Fibroblast of lung (primary cell): ENCODE data around the gene LPIN2. TPM values are rescaled to one million over a fixed set of nuclear protein-coding genes. Genes with fewer than 3 reads are reported as not detected.

Experiments used
- DNase-seq, 2 donors: peaks; one replicate each; pipeline versions ENCODE4 v3.0.0 to v3.0.0-alpha.2; 2010; ENCODE audit warnings: low read depth in 2 of 2
- H2AFZ ChIP-seq: 2 replicates; pipeline ENCODE4 v1.5.1; 2012; ENCODE audit warnings: low read length, control low read depth, inconsistent platforms
- H3K27ac ChIP-seq: 2 replicates; pipeline ENCODE4 v1.5.1; 2011; ENCODE audit warnings: low read length, control low read depth; ENCODE audit not compliant: insufficient read depth
- H3K27me3 ChIP-seq: 2 replicates; pipeline ENCODE4 v1.5.1; 2011; ENCODE audit warnings: mild to moderate bottlenecking, low read length; ENCODE audit not compliant: control insufficient read depth, insufficient read depth
- H3K36me3 ChIP-seq: 2 replicates; pipeline ENCODE4 v1.5.1; 2011; ENCODE audit warnings: low read length; ENCODE audit not compliant: control insufficient read depth, insufficient read depth
- H3K4me1 ChIP-seq: 2 replicates; pipeline ENCODE4 v1.5.1; 2011; ENCODE audit warnings: low read length; ENCODE audit not compliant: control insufficient read depth, insufficient read depth; ENCODE audit errors: extremely low read depth
- H3K4me2 ChIP-seq: 2 replicates; pipeline ENCODE4 v1.5.1; 2011; ENCODE audit warnings: low read length, control low read depth; ENCODE audit not compliant: insufficient read depth; ENCODE audit errors: extremely low read depth
- H3K4me3 ChIP-seq, 4 experiments: fragments of 200-600 bp in 1 of 4; sonication (generic) in 1 of 4; replicated peaks in 1 of 4; 2 replicates each; pipeline ENCODE4 v1.5.1; 2011 to 2016; ENCODE audit warnings: low read length in 4 of 4, low read depth in 3 of 4, mild to moderate bottlenecking in 3 of 4, control low read depth in 2 of 4, inconsistent platforms in 1 of 4, mixed read lengths in 1 of 4; ENCODE audit not compliant: insufficient read depth in 1 of 4; ENCODE audit errors: control extremely low read depth in 1 of 4
- H3K79me2 ChIP-seq: 2 replicates; pipeline ENCODE4 v1.5.1; 2012; ENCODE audit warnings: mild to moderate bottlenecking, low read length, inconsistent platforms; ENCODE audit not compliant: control insufficient read depth, insufficient read depth
- H3K9ac ChIP-seq: 2 replicates; pipeline ENCODE4 v1.5.1; 2011; ENCODE audit warnings: mild to moderate bottlenecking, low read length, control low read depth; ENCODE audit not compliant: insufficient read depth
- H3K9me3 ChIP-seq: 2 replicates; pipeline ENCODE4 v1.5.1; 2012; ENCODE audit warnings: low read depth, low read length; ENCODE audit not compliant: control insufficient read depth, insufficient read depth
- H4K20me1 ChIP-seq: 2 replicates; pipeline ENCODE4 v1.5.1; 2011; ENCODE audit warnings: low read length; ENCODE audit not compliant: control insufficient read depth, insufficient read depth; ENCODE audit errors: extremely low read depth
- EZH2 ChIP-seq: IDR thresholded peaks from 2 replicates; pipeline ENCODE4 v1.5.1; 2012; ENCODE audit warnings: low read length, control low read depth, mild to moderate bottlenecking; ENCODE audit errors: missing control alignments
- polyA plus RNA-seq, 2 donors: library from polyadenylated mRNA; depleted of rRNA in 1 of 2; stranded (reverse) in 1 of 2; unstranded in 1 of 2; fragments of >200 nt; gene quantifications; 2 replicates each; pipeline ENCODE4 v1.2.1, GENCODE V29; 2011 to 2012; ENCODE audit warnings: missing spikeins in 1 of 2
- total RNA-seq: library from RNA; depleted of rRNA; stranded (reverse); fragments of >200 nt; gene quantifications from 2 replicates; pipeline ENCODE4 v1.2.1, GENCODE V29; 2014
- TF ChIP-seq, protein P1 (sequence below), 2 donors: IDR thresholded peaks in 1 of 2; conservative IDR thresholded peaks in 1 of 2; 1 replicate in 1 of 2; 2 replicates in 1 of 2; pipeline ENCODE4 v1.5.1; 2011 to 2012; ENCODE audit warnings: low read length in 2 of 2, control low read depth in 1 of 2, inconsistent platforms in 1 of 2, low read depth in 1 of 2, mild to moderate bottlenecking in 1 of 2

The LPIN2 gene
- total and polyA plus RNA-seq, 2 donors (not counting 1 experiment from before 2014, with no cell fraction given) = 51.0 to 58.1 TPM

DNA sequence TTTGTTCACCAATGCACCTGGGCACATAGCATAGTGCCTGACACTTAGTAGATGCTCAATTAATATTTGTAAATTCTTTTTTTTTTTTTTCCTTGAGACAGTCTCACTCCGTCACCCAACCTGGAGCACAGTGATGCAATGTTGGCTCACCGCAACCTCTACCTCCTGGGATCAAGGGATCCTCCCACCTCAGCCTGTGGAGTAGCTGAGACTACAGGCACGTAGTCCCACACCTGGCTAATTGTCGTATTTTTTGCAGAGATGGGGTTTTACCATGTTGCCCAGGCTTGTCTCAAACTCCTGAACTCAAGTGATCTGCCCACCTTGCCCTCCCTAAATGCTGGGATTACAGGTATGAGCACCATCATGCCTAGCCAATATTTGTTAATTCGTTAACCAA lies 23.2 kb upstream of the LPIN2 start:
- Histone ChIP-seq H3K4me2 (no peak overlapping the region), H4K20me1 (no peaks in the 10 kb centered on the region), H3K9me3 (no peaks in the 10 kb centered on the region), H3K36me3 (no peaks in the 10 kb centered on the region), H3K79me2 (no peaks in the 10 kb centered on the region), H3K27me3 (no peaks in the 10 kb centered on the region), H3K27ac (no peak overlapping the region), H3K9ac (no peak overlapping the region), H3K4me3 (no peak overlapping the region), H3K4me1 (no peaks in the 10 kb centered on the region), H2AFZ (no peak overlapping the region)
- TF ChIP-seq, protein P1, sequence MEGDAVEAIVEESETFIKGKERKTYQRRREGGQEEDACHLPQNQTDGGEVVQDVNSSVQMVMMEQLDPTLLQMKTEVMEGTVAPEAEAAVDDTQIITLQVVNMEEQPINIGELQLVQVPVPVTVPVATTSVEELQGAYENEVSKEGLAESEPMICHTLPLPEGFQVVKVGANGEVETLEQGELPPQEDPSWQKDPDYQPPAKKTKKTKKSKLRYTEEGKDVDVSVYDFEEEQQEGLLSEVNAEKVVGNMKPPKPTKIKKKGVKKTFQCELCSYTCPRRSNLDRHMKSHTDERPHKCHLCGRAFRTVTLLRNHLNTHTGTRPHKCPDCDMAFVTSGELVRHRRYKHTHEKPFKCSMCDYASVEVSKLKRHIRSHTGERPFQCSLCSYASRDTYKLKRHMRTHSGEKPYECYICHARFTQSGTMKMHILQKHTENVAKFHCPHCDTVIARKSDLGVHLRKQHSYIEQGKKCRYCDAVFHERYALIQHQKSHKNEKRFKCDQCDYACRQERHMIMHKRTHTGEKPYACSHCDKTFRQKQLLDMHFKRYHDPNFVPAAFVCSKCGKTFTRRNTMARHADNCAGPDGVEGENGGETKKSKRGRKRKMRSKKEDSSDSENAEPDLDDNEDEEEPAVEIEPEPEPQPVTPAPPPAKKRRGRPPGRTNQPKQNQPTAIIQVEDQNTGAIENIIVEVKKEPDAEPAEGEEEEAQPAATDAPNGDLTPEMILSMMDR (conservative IDR thresholded peaks at IDR 0.05 in 1 of 2, IDR thresholded peaks at IDR 0.05 in 1 of 2; ENCODE audit: low read depth in 1 of 2, low read length in 2 of 2) = no peak
- TF ChIP-seq EZH2 = no peak
- DNase-seq = no peak

DNA sequence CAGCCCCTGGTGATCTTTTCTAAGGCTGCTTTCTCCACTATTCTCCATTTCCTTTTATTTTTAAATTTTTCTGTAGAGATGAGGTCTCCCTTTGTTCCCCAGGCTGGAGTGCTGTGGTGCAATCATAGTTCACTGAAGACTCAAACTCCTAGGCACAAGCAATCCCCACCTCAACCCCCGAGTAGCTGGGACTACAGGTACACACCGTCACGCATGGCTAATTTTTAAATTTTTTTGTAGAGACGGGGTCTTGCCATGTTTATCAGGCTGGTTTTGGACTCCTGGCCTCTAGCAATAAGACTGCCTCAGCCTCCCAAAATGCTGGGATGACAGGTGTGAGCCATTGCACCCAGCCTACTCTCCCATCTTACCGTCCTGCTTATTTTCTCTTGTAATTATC lies 22.7 kb upstream of the LPIN2 start:
- no peak overlapping the region for H2AFZ ChIP-seq
- no peaks in the 10 kb centered on the region for H4K20me1 ChIP-seq
- H3K4me3 ChIP-seq = no peak overlapping the region
- H3K27me3 ChIP-seq = no peaks in the 10 kb centered on the region
- H3K27ac ChIP-seq = no peak overlapping the region
- H3K9me3 ChIP-seq = no peaks in the 10 kb centered on the region
- DNase-seq = no peak
- H3K4me1 ChIP-seq = no peaks in the 10 kb centered on the region
- H3K79me2 ChIP-seq = no peaks in the 10 kb centered on the region
- TF ChIP-seq, protein P1 (conservative IDR thresholded peaks at IDR 0.05 in 1 of 2, IDR thresholded peaks at IDR 0.05 in 1 of 2; ENCODE audit: low read depth in 1 of 2, low read length in 2 of 2) = no peak
- no peak for TF ChIP-seq EZH2
- no peak overlapping the region for H3K4me2 ChIP-seq
- H3K9ac ChIP-seq = no peak overlapping the region
- H3K36me3 ChIP-seq = no peaks in the 10 kb centered on the region

GRCh38 chr18:3032721-3033120 lies 19.8 kb upstream of the LPIN2 start:
- no peak overlapping the region for H3K4me2 ChIP-seq
- no peak overlapping the region for H3K4me3 ChIP-seq
- H4K20me1 ChIP-seq = no peaks in the 10 kb centered on the region
- H3K4me1 ChIP-seq = no peaks in the 10 kb centered on the region
- DNase-seq = no peak
- TF ChIP-seq EZH2 = no peak
- TF ChIP-seq, protein P1 (conservative IDR thresholded peaks at IDR 0.05 in 1 of 2, IDR thresholded peaks at IDR 0.05 in 1 of 2; ENCODE audit: low read depth in 1 of 2, low read length in 2 of 2) = no peak
- H3K9me3 ChIP-seq = no peaks in the 10 kb centered on the region
- no peak overlapping the region for H3K9ac ChIP-seq
- H3K27ac ChIP-seq = no peak overlapping the region
- no peaks in the 10 kb centered on the region for H3K79me2 ChIP-seq
- no peak overlapping the region for H2AFZ ChIP-seq
- no peaks in the 10 kb centered on the region for H3K36me3 ChIP-seq
- H3K27me3 ChIP-seq = no peaks in the 10 kb centered on the region
